Mesendoderm (in vitro differentiated cells): Measurements from ENCODE around the gene MACROD2.

Source experiments
- DNase-seq: peaks from one replicate; pipeline ENCODE4 v3.0.0; 2013
- H2AK5ac ChIP-seq: 2 replicates; pipeline ENCODE4 v1.6.1; 2013; ENCODE audit warnings: low read length, inconsistent platforms
- H2BK120ac ChIP-seq: 2 replicates; pipeline ENCODE4 v1.6.1; 2013; ENCODE audit warnings: low read depth, mild to moderate bottlenecking, low read length, moderate library complexity, mixed read lengths
- H2BK15ac ChIP-seq: replicated peaks from 2 replicates; pipeline ENCODE4 v1.6.1; 2013; ENCODE audit warnings: low read depth, mild to moderate bottlenecking, moderate library complexity
- H2BK5ac ChIP-seq: 2 replicates; pipeline ENCODE4 v1.6.1; 2013; ENCODE audit warnings: low read length, inconsistent platforms
- H3K18ac ChIP-seq: 2 replicates; pipeline ENCODE4 v1.6.1; 2013; ENCODE audit warnings: mild to moderate bottlenecking, low read length, mixed read lengths
- H3K23ac ChIP-seq: one replicate; pipeline ENCODE4 v1.6.1; 2013; ENCODE audit warnings: low read length
- H3K27ac ChIP-seq: 2 replicates; pipeline ENCODE4 v1.5.1; 2013; ENCODE audit warnings: low read depth, mild to moderate bottlenecking, inconsistent platforms, low read length, moderate library complexity
- H3K27me3 ChIP-seq: 2 replicates; pipeline ENCODE4 v1.6.1; 2013; ENCODE audit warnings: low read length, control low read depth, mild to moderate bottlenecking, inconsistent platforms; ENCODE audit not compliant: insufficient read depth, poor library complexity
- H3K36me3 ChIP-seq: 2 replicates; pipeline ENCODE4 v1.6.1; 2013; ENCODE audit warnings: low read length, inconsistent platforms; ENCODE audit not compliant: control insufficient read depth, insufficient read depth
- H3K4ac ChIP-seq: one replicate; pipeline ENCODE4 v1.6.1; 2013; ENCODE audit warnings: low read depth, mild to moderate bottlenecking, low read length, moderate library complexity
- H3K4me1 ChIP-seq: 2 replicates; pipeline ENCODE4 v1.6.1; 2013; ENCODE audit warnings: low read depth, low read length, inconsistent platforms; ENCODE audit not compliant: control insufficient read depth
- H3K4me2 ChIP-seq: 2 replicates; pipeline ENCODE4 v1.6.1; 2013; ENCODE audit warnings: low read length
- H3K4me3 ChIP-seq: 2 replicates; pipeline ENCODE4 v1.5.1; 2013; ENCODE audit warnings: mild to moderate bottlenecking, low read length
- H3K56ac ChIP-seq: one replicate; pipeline ENCODE4 v1.6.1; 2013; ENCODE audit warnings: low read length
- H3K79me1 ChIP-seq: 2 replicates; pipeline ENCODE4 v1.6.1; 2013; ENCODE audit warnings: low read length, inconsistent platforms
- H3K79me2 ChIP-seq: 2 replicates; pipeline ENCODE4 v1.6.1; 2013; ENCODE audit warnings: mild to moderate bottlenecking, low read length; ENCODE audit not compliant: control insufficient read depth, insufficient read depth
- H3K9ac ChIP-seq: 2 replicates; pipeline ENCODE4 v1.6.1; 2013; ENCODE audit warnings: low read length, inconsistent platforms
- H4K5ac ChIP-seq: one replicate; pipeline ENCODE4 v1.6.1; 2013; ENCODE audit warnings: low read length
- H4K8ac ChIP-seq: one replicate; pipeline ENCODE4 v1.6.1; 2013; ENCODE audit warnings: low read depth, mild to moderate bottlenecking, control low read depth, low read length, moderate library complexity
- WGBS: extraction: QIAGEN DNeasy Blood & Tissue Kit; methylation state at CpG from one replicate; pipeline ENCODE4 v1.1.7; 2013; ENCODE audit warnings: low lambda C conversion rate, missing lambda C conversion rate; ENCODE audit not compliant: insufficient coverage; ENCODE audit errors: extremely low coverage; 5-methylcytosine and 5-hydroxymethylcytosine counted together

Gene MACROD2

DNA sequence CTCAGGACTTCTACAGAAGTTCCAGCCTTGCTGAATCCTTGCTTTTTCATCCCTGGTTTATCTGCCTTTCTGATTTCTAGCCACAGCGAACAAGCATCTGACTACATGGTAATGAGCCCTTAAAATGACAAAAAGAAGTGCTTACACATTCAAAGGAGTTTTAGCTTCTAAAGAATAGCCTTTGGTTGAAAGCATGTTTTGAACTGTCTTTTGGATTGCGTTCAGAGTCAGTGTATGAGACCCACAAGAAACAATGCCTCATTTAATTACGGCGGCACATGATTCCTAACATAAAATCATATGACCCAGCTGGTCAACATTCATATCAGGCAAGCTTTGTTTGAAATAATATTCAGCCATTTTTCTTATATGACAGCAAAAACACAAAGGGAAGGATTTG is 1793.8 kb downstream of the MACROD2 start:
- Histone ChIP-seq H3K4me2 (no peak overlapping the region), H4K8ac (no peak overlapping the region)
- WGBS: no CpG with 5 or more reads among the region's 4 CpGs

DNA sequence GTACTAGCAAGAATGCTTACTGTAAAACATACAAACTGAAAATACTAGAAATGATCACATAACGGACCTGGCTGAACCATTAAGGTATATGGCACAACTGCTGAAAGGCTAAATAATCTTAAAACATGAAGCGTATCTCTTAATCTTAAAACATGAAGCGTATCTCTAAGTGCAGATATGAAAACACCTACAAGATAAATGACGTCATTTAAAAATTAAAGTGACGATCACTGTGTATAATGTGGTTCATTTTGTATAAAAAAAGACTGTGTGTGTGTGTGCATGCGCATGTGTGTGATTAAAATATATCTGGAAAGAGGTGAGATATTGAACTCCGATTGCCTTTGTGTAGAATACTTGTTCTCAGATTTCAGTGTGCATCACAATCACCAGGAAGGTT is 1797.5 kb downstream of the MACROD2 start:
- Histone ChIP-seq H2BK15ac (no peak overlapping the region), H3K9ac (no peak overlapping the region), H3K79me2 (no peaks in the 10 kb centered on the region), H3K23ac (no peak overlapping the region), H3K27ac (no peak overlapping the region), H3K18ac (no peak overlapping the region), H3K79me1 (no peaks in the 10 kb centered on the region), H3K4me2 (no peak overlapping the region), H4K5ac (no peak overlapping the region), H2AK5ac (no peak overlapping the region), H3K27me3 (no peaks in the 10 kb centered on the region), H3K36me3 (no peaks in the 10 kb centered on the region), H3K56ac (no peak overlapping the region), H2BK120ac (no peak overlapping the region), H3K4ac (no peak overlapping the region), H3K4me3 (no peak overlapping the region), H2BK5ac (no peak overlapping the region), H4K8ac (no peak overlapping the region), H3K4me1 (no peaks in the 10 kb centered on the region)
- no peak for DNase-seq
- no CpG with 5 or more reads among the region's 7 CpGs for WGBS

More for the DNA sequence above, 1793.8 kb downstream of the MACROD2 start:
- Histone ChIP-seq H3K18ac (no peak overlapping the region), H3K4ac (no peak overlapping the region), H3K4me1 (no peaks in the 10 kb centered on the region), H2BK120ac (no peak overlapping the region), H3K4me3 (no peak overlapping the region), H2AK5ac (no peak overlapping the region), H3K79me1 (no peaks in the 10 kb centered on the region), H2BK5ac (no peak overlapping the region), H3K27me3 (no peaks in the 10 kb centered on the region), H3K9ac (no peak overlapping the region), H3K79me2 (no peaks in the 10 kb centered on the region), H3K36me3 (no peaks in the 10 kb centered on the region), H2BK15ac (no peak overlapping the region), H3K23ac (no peak overlapping the region), H3K56ac (no peak overlapping the region), H3K27ac (no peak overlapping the region), H4K5ac (no peak overlapping the region)
- DNase-seq: no peak

DNA sequence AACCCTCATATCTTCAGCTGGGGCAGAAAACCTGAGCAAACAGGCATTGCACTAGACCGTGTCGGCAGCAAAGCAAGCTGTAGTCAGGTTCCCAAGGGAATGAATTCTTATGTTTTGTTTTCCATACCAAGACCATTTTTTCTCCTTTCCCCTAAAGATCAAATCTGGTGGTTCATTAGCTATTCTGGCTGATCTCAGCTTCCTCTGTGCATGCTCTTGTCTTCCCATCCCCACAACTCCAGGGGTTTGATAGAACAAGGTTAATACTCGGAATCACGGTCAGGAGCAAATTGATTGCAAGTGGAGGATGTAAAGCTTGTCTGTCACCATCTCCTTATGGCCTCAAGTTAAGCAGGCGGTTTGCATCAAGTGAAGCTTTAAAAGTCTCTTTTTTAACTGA is 1799.1 kb downstream of the MACROD2 start:
- no peak overlapping the region for H4K5ac ChIP-seq
- no peak overlapping the region for H3K4me2 ChIP-seq
- H2BK5ac ChIP-seq: no peak overlapping the region
- H3K23ac ChIP-seq: no peak overlapping the region
- DNase-seq: peak; percentile 12
- no peak overlapping the region for H3K18ac ChIP-seq
- no peak overlapping the region for H2BK15ac ChIP-seq
- H3K56ac ChIP-seq: no peak overlapping the region
- no peak overlapping the region for H3K9ac ChIP-seq
- H3K79me2 ChIP-seq: no peaks in the 10 kb centered on the region
- H2AK5ac ChIP-seq: no peak overlapping the region
- no peak overlapping the region for H2BK120ac ChIP-seq
- no peaks in the 10 kb centered on the region for H3K79me1 ChIP-seq
- H3K4ac ChIP-seq: no peak overlapping the region
- H3K4me1 ChIP-seq: no peaks in the 10 kb centered on the region
- WGBS: no CpG with 5 or more reads among the region's 5 CpGs
- H3K27me3 ChIP-seq: no peaks in the 10 kb centered on the region
- H3K4me3 ChIP-seq: no peak overlapping the region
- H3K36me3 ChIP-seq: no peaks in the 10 kb centered on the region
- no peak overlapping the region for H3K27ac ChIP-seq
- no peak overlapping the region for H4K8ac ChIP-seq

DNA sequence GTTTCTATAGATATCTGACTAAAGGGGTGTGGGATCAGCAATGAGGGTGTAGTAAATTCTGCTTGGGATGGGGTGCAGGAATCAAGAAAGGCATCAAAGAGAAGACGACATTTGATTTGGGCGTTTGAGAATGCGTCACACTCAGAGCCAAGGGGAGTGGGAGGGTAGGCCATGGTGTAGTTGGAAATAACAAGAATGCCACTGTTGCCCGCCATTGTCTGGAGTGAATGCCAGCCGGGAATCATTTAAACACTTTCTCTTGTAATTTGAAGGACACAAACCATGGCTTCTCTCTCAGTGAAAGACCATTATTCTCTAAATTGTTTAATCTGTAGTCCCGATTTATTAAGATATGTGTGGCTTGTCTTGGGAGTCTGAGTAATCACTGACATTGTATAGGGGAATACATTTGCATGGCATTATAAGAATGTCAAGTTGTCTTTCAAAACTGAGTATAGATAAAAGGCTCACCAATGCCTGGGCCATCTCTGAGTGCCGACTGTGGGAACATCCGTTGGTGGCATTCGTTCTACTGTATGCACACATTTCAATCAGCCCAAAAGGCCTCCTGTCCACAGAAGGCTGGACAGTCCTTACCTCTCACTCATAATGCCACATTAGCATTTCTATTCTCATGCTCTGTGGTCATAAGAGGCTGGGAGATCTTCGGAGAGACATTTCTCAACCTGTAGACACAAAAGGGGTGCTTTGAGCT is 1800.1 kb downstream of the MACROD2 start:
- Histone ChIP-seq H3K9ac (no peak overlapping the region), H4K5ac (no peak overlapping the region), H3K56ac (no peak overlapping the region), H3K23ac (no peak overlapping the region), H2BK5ac (no peak overlapping the region), H4K8ac (no peak overlapping the region), H3K27ac (no peak overlapping the region), H3K4me3 (no peak overlapping the region), H2BK120ac (no peak overlapping the region), H3K79me1 (no peaks in the 10 kb centered on the region), H3K4me1 (no peaks in the 10 kb centered on the region), H3K4ac (no peak overlapping the region), H2AK5ac (no peak overlapping the region), H3K36me3 (no peaks in the 10 kb centered on the region), H3K79me2 (no peaks in the 10 kb centered on the region), H3K27me3 (no peaks in the 10 kb centered on the region), H3K18ac (no peak overlapping the region), H3K4me2 (no peak overlapping the region), H2BK15ac (no peak overlapping the region)
- no peak for DNase-seq
- WGBS: no CpG with 5 or more reads among the region's 10 CpGs

DNA sequence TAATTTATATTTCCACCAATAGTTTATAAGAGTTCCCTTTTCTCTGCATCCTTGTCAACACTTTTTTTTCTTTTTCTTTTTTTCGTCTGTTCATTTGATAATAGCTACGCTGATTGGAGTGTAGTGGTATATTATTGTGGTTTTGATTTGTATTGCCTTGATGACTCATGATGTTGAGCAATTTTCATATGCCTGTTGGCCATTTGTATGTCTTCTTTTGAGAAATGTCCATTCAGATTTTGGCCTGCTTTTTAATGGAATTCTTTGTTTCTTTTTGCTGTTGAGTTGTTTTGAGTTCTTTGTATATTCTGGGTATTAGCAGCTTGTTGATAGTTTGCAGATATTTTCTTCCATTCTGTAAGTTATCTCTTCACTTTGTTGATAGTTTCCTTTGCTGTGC is 1804.6 kb downstream of the MACROD2 start:
- no peak for DNase-seq

DNA sequence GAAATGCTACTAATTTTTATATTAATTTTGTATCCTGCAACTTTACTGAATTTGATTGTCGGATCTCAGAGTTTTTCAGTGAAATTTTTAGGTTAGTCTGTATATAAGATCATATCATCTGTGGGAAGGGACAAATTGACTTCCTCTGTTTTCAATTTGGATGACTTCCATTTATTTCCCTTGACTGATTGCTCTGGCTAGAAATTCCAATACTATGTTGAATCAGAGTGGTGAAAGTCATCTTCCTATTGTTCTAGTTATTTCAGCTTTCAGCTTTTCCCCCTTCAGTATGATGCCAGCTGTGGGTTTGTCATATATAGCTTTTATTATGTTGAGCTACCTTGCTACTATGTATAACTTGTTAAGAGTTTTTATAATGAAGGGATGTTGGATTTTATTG is 1806.7 kb downstream of the MACROD2 start:
- H2BK5ac ChIP-seq: no peak overlapping the region
- no peak overlapping the region for H3K4me3 ChIP-seq
- H3K79me1 ChIP-seq: no peaks in the 10 kb centered on the region
- no peak overlapping the region for H2BK120ac ChIP-seq
- no peaks in the 10 kb centered on the region for H3K36me3 ChIP-seq
- H3K4me2 ChIP-seq: no peak overlapping the region
- no peak overlapping the region for H2AK5ac ChIP-seq
- no peak overlapping the region for H3K27ac ChIP-seq
- no peak overlapping the region for H3K56ac ChIP-seq
- no peak overlapping the region for H3K4ac ChIP-seq
- H2BK15ac ChIP-seq: no peak overlapping the region
- H3K18ac ChIP-seq: no peak overlapping the region
- H3K9ac ChIP-seq: no peak overlapping the region
- no CpG with 5 or more reads among the region's 1 CpG for WGBS
- no peak overlapping the region for H3K23ac ChIP-seq
- H3K27me3 ChIP-seq: no peaks in the 10 kb centered on the region
- no peak overlapping the region for H4K5ac ChIP-seq
- H4K8ac ChIP-seq: no peak overlapping the region
- no peak for DNase-seq
- no peaks in the 10 kb centered on the region for H3K79me2 ChIP-seq
- no peaks in the 10 kb centered on the region for H3K4me1 ChIP-seq

More for the DNA sequence above, 1804.6 kb downstream of the MACROD2 start:
- Histone ChIP-seq H3K36me3 (no peaks in the 10 kb centered on the region), H3K79me2 (no peaks in the 10 kb centered on the region), H3K27me3 (no peaks in the 10 kb centered on the region), H3K27ac (no peak overlapping the region), H3K9ac (no peak overlapping the region), H3K18ac (no peak overlapping the region), H2BK5ac (no peak overlapping the region), H4K8ac (no peak overlapping the region), H3K4me1 (no peaks in the 10 kb centered on the region), H2BK120ac (no peak overlapping the region), H4K5ac (no peak overlapping the region), H3K4ac (no peak overlapping the region), H2BK15ac (no peak overlapping the region), H3K79me1 (no peaks in the 10 kb centered on the region), H3K56ac (no peak overlapping the region), H3K4me3 (no peak overlapping the region), H2AK5ac (no peak overlapping the region), H3K4me2 (no peak overlapping the region), H3K23ac (no peak overlapping the region)
- no CpG with 5 or more reads among the region's 2 CpGs for WGBS
